Loucy (cell line): Measurements from ENCODE around the gene ATF7.

ENCODE experiments used
- CTCF ChIP-seq: fragments of 200-600 bp; sonication (generic); conservative IDR thresholded peaks from 2 replicates; pipeline ENCODE4 v1.5.1; 2014; ENCODE audit warnings: mild to moderate bottlenecking, antibody characterized with exemption, low read length
- EZH2phosphoT487 ChIP-seq: fragments of 200-600 bp; IDR thresholded peaks from 2 replicates; pipeline ENCODE4 v1.6.1; 2018; ENCODE audit warnings: antibody characterized with exemption, mild to moderate bottlenecking, moderate library complexity, borderline replicate concordance

- no peak for TF ChIP-seq EZH2phosphoT487
- TF ChIP-seq CTCF = no peak
Observed at GRCh38 chr12:53579545-53579955, 46.6 kb downstream of the ATF7 start.
